Vagina (tissue), 2 donors: ENCODE results near the gene CDC42.

Experiments used
- POLR2A ChIP-seq, 2 donors: fragments of 450-650 bp; IDR thresholded peaks; one replicate each; pipeline ENCODE4 v1.6.1; 2017; ENCODE audit warnings: antibody characterized with exemption in 2 of 2, mild to moderate bottlenecking in 2 of 2, moderate library complexity in 2 of 2
- POLR2AphosphoS5 ChIP-seq, 2 donors: sonication (generic); formaldehyde crosslinking; IDR thresholded peaks; one replicate each; pipeline ENCODE4 v1.9.0; 2017; ENCODE audit warnings: antibody characterized with exemption in 2 of 2, mild to moderate bottlenecking in 2 of 2, low read depth in 1 of 2; ENCODE audit not compliant: insufficient read depth in 1 of 2
- TF ChIP-seq, protein P1 (sequence below), 3 experiments: fragments of 450-650 bp in 2 of 3; fragments of 200-600 bp in 1 of 3; sonication (generic) in 1 of 3; IDR thresholded peaks; one replicate each; pipeline ENCODE4 v1.5.1; 2017 to 2019; ENCODE audit warnings: antibody characterized with exemption in 3 of 3, mild to moderate bottlenecking in 2 of 3, moderate library complexity in 2 of 3

DNA sequence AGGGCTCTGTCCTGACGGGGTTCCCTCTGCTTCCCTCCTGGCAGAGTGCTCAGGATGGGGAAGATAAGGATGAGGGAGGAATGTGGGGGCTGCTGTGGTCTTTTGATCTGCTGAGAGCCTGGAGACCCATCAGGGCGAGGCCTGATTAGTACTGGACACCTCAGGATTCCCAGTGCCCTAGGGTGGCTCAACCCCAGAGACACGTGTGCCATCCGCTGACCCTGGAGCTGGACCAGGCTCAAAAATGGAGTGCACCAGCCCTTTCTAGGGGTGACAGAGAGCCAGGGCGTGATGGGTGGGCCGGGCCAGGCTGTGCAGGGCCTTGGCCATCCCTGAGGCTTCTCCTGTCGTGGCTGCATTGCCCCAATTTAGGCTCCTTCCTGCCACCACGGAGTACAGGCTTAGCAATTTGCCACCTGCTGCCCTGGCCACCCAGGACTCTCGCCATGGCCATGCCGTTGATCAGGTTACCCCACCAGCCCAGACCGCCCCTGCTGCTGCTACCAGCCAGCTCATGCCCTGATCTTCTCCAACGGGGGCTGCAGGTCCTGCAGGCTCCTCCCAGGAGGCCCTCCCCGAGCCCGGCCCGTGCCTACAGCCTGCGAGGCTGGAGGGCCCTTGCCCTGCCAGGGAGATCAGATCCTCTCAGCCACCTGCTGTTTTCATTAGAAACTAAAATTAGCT is 80.9 kb downstream of the CDC42 start:
- TF ChIP-seq, protein P1, sequence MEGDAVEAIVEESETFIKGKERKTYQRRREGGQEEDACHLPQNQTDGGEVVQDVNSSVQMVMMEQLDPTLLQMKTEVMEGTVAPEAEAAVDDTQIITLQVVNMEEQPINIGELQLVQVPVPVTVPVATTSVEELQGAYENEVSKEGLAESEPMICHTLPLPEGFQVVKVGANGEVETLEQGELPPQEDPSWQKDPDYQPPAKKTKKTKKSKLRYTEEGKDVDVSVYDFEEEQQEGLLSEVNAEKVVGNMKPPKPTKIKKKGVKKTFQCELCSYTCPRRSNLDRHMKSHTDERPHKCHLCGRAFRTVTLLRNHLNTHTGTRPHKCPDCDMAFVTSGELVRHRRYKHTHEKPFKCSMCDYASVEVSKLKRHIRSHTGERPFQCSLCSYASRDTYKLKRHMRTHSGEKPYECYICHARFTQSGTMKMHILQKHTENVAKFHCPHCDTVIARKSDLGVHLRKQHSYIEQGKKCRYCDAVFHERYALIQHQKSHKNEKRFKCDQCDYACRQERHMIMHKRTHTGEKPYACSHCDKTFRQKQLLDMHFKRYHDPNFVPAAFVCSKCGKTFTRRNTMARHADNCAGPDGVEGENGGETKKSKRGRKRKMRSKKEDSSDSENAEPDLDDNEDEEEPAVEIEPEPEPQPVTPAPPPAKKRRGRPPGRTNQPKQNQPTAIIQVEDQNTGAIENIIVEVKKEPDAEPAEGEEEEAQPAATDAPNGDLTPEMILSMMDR (IDR thresholded peaks at IDR 0.05), result no peak
- TF ChIP-seq POLR2A (IDR thresholded peaks at IDR 0.05) (no peak), POLR2AphosphoS5 (IDR thresholded peaks at IDR 0.05; ENCODE audit: insufficient read depth in 1 of 2, low read depth in 1 of 2) (no peak)
